ENCODE measurements around the gene THAP4. TPM values are rescaled to one million over a fixed set of nuclear protein-coding genes. Genes with fewer than 3 reads are reported as not detected.
"Not testable (repeated sequence)": the region's sequence is repeated elsewhere in the genome, so short reads cannot be mapped to it uniquely, and the experiment has no call there.

The THAP4 gene
- total RNA-seq, 1 donor from 2014 or later, result 63.9 TPM

GRCh38 chr2:241672243-241673188 lies 35.6 kb upstream of the THAP4 start:
- Mint-ChIP-seq H3K36me3 (ENCODE audit: low read depth) (peaks cover 31% of the 10 kb centered on the region), H3K9me3 (no peaks in the 10 kb centered on the region), H3K4me3 (no peak overlapping the region), H3K27ac (no peak overlapping the region), H3K27me3 (no peaks in the 10 kb centered on the region), H3K4me1 (peaks cover 2% of the 10 kb centered on the region)
- intact Hi-C loops (cut with micrococcal nuclease), result no loop called here
- no peak for DNase-seq

DNA sequence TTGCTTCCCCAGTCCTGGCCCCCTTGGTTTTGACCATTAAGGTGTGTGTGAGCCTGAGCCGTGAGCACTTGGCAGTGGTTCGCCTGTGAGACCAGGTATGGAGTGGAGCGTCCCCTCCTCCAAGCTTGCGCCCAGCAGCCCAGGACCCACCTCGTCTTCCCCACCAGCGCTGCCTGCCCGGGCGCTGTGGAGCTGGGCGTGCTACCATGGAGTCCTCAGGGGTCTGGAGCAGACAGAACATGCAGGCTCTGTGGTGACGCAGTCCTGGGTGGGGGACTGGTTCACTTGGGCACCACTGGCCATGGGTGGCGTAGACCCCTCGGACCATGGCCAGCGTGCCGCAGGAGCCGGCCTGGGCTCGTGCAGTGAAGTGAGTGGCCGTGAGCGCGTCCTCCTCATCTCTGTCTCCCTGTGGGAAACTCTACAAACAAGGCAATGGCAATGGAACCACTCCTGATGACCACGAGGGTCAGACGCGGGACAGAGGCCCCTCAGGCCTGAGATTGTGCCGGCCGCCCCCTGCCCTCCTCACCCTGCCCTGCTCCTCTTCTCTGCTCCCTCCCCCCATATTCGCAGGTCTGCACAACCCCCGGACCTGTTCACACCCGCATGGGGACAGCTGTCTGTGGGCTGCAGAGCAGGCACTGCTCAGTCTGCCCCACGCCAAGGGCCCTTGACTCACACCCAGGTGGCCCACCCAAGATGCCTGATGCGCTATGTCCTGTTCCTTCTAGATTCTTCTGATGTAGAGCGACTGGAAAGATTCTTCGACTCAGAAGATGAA lies 34.7 kb upstream of the THAP4 start:
- H3K27ac Mint-ChIP-seq, result no peak overlapping the region
- no peaks in the 10 kb centered on the region for H3K27me3 Mint-ChIP-seq
- H3K9me3 Mint-ChIP-seq, result no peaks in the 10 kb centered on the region
- intact Hi-C loops (cut with micrococcal nuclease), result no loop called here
- peaks cover 2% of the 10 kb centered on the region for H3K4me1 Mint-ChIP-seq
- no peak overlapping the region for H3K4me3 Mint-ChIP-seq
- H3K36me3 Mint-ChIP-seq (ENCODE audit: low read depth), result peaks cover 31% of the 10 kb centered on the region
- DNase-seq, result no peak

DNA sequence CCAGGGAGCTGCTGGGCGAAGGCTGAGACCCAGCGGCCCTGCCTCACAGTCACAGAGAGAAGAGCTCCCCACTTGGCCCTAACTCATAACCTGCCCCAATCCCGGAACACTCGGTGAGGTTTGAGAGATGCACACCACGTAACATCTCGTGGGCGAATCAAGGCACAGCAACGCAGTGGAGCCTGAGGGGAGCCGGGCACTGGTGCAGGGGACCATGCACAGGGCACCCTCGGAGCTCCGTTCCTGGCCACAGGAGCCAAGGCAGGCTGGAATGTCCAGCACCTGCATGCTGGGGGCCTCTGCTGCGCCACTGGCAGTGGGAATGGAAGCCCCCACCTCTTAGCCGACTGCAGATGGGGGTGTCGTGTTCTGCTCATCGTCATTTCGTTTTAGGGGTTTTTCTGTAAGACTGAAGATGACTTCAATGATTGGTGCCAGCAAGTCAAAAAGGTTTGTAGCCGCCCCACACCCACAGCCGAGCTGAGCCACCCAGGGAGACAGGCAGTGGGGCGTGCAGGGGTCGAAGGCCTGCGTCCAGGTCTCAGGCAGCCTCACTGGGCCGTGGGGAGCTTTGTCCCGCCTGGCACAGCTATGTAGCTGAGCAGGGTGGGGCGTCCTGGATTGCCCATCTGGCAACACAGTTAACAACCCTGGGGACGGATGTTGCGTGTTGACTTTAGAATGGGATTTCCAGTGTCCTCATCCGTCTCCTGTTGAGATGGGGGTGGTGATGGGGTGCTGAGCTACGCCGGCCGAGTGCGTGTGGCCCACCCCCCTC lies 33.6 kb upstream of the THAP4 start:
- Mint-ChIP-seq H3K4me3 (no peak overlapping the region), H3K36me3 (ENCODE audit: low read depth) (peaks cover 29% of the 10 kb centered on the region), H3K27me3 (no peaks in the 10 kb centered on the region), H3K9me3 (no peaks in the 10 kb centered on the region), H3K27ac (no peak overlapping the region), H3K4me1 (peaks cover 2% of the 10 kb centered on the region)
- DNase-seq, result no peak
- intact Hi-C loops (cut with micrococcal nuclease), result no loop called here

GRCh38 chr2:241668839-241669238 lies 31.9 kb upstream of the THAP4 start:
- no peaks in the 10 kb centered on the region for H3K9me3 Mint-ChIP-seq
- DNase-seq, result no peak
- intact Hi-C loops (cut with micrococcal nuclease), result no loop called here
- no peak overlapping the region for H3K27ac Mint-ChIP-seq
- H3K4me1 Mint-ChIP-seq, result peaks cover 10% of the 10 kb centered on the region
- H3K27me3 Mint-ChIP-seq, result no peaks in the 10 kb centered on the region
- no peak overlapping the region for H3K4me3 Mint-ChIP-seq
- H3K36me3 Mint-ChIP-seq (ENCODE audit: low read depth), result peaks cover 23% of the 10 kb centered on the region

- no peak for DNase-seq
- Mint-ChIP-seq H3K36me3 (ENCODE audit: low read depth) (peaks cover 22% of the 10 kb centered on the region), H3K27me3 (no peaks in the 10 kb centered on the region), H3K4me3 (no peak overlapping the region), H3K4me1 (peaks cover 8% of the 10 kb centered on the region), H3K9me3 (no peaks in the 10 kb centered on the region), H3K27ac (no peak overlapping the region)
- intact Hi-C loops (cut with micrococcal nuclease), result no loop called here
Observed at GRCh38 chr2:241668354-241668753, 31.4 kb upstream of the THAP4 start.

GRCh38 chr2:241666627-241667400 lies 29.9 kb upstream of the THAP4 start:
- intact Hi-C loops (cut with micrococcal nuclease), result no loop called here
- DNase-seq, result no peak
- Mint-ChIP-seq H3K4me3 (no peak overlapping the region), H3K4me1 (peaks cover 8% of the 10 kb centered on the region), H3K27me3 (no peaks in the 10 kb centered on the region), H3K9me3 (no peaks in the 10 kb centered on the region), H3K36me3 (ENCODE audit: low read depth) (peaks cover 21% of the 10 kb centered on the region), H3K27ac (no peak overlapping the region)

- DNase-seq, result no peak
- Mint-ChIP-seq H3K4me3 (no peak overlapping the region), H3K9me3 (no peaks in the 10 kb centered on the region), H3K27ac (no peak overlapping the region), H3K27me3 (no peaks in the 10 kb centered on the region), H3K36me3 (ENCODE audit: low read depth) (peaks cover 22% of the 10 kb centered on the region), H3K4me1 (peaks cover 8% of the 10 kb centered on the region)
- intact Hi-C loops (cut with micrococcal nuclease), result loop anchor here (2.0 kb wide), 1 partner anchor 21 kb away; the partner anchor contains the start of gene DTYMK
Observed at GRCh38 chr2:241665731-241666440, 28.9 kb upstream of the THAP4 start.

DNA sequence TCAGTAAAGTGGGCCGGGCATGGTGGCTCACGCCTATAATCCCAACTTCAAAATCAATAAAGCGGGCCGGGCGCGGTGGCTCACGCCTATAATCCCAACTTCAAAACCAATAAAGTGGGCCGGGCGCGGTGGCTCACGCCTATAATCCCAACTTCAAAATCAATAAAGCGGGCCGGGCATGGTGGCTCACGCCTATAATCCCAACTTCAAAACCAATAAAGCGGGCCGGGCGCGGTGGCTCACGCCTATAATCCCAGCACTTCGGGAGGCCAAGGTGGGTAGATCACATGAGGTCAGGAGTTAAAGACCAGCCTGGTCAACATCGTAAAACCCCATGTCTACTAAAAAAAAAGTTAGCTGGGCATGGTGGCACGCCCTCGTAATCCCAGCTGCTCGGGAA lies 25.8 kb upstream of the THAP4 start:
- not testable (repeated sequence) for H3K4me1 Mint-ChIP-seq, H3K9me3 Mint-ChIP-seq
- H3K36me3 Mint-ChIP-seq (ENCODE audit: low read depth), result peaks cover 26% of the 10 kb centered on the region

GRCh38 chr2:241660593-241661213 lies 23.7 kb upstream of the THAP4 start:
- Mint-ChIP-seq H3K36me3 (ENCODE audit: low read depth) (peaks cover 34% of the 10 kb centered on the region), H3K9me3 (no peaks in the 10 kb centered on the region), H3K4me1 (peaks cover 8% of the 10 kb centered on the region), H3K4me3 (no peak overlapping the region), H3K27ac (no peak overlapping the region), H3K27me3 (no peaks in the 10 kb centered on the region)
- DNase-seq, result no peak
- intact Hi-C loops (cut with micrococcal nuclease), result no loop called here

More for the DNA sequence above, 25.8 kb upstream of the THAP4 start:
- H3K27ac Mint-ChIP-seq; H3K4me3 Mint-ChIP-seq; intact Hi-C loops (cut with micrococcal nuclease); DNase-seq; H3K27me3 Mint-ChIP-seq: not testable (repeated sequence)

GRCh38 chr2:241659150-241659739 lies 22.3 kb upstream of the THAP4 start:
- peak; percentile 83 for DNase-seq
- no peaks in the 10 kb centered on the region for H3K4me1 Mint-ChIP-seq
- H3K27me3 Mint-ChIP-seq, result no peaks in the 10 kb centered on the region
- H3K4me3 Mint-ChIP-seq, result no peak overlapping the region
- H3K27ac Mint-ChIP-seq, result no peak overlapping the region
- H3K36me3 Mint-ChIP-seq (ENCODE audit: low read depth), result peaks cover 41% of the 10 kb centered on the region
- intact Hi-C loops (cut with micrococcal nuclease), result no loop called here
- no peaks in the 10 kb centered on the region for H3K9me3 Mint-ChIP-seq

GRCh38 chr2:241658296-241658695 lies 21.3 kb upstream of the THAP4 start:
- no peaks in the 10 kb centered on the region for H3K4me1 Mint-ChIP-seq
- no peaks in the 10 kb centered on the region for H3K9me3 Mint-ChIP-seq
- H3K4me3 Mint-ChIP-seq, result no peak overlapping the region
- no peak overlapping the region for H3K27ac Mint-ChIP-seq
- H3K36me3 Mint-ChIP-seq (ENCODE audit: low read depth), result peaks cover 41% of the 10 kb centered on the region
- no peaks in the 10 kb centered on the region for H3K27me3 Mint-ChIP-seq
- intact Hi-C loops (cut with micrococcal nuclease), result no loop called here
- DNase-seq, result no peak

GRCh38 chr2:241657786-241658254 lies 20.9 kb upstream of the THAP4 start:
- Mint-ChIP-seq H3K9me3 (no peaks in the 10 kb centered on the region), H3K4me1 (no peaks in the 10 kb centered on the region), H3K4me3 (no peak overlapping the region), H3K36me3 (ENCODE audit: low read depth) (peaks cover 44% of the 10 kb centered on the region), H3K27ac (no peak overlapping the region), H3K27me3 (no peaks in the 10 kb centered on the region)
- intact Hi-C loops (cut with micrococcal nuclease), result no loop called here
- no peak for DNase-seq

Measured in activated CD4-positive, alpha-beta T cell treated with anti-CD3 and anti-CD28 coated beads, Interleukin-2, amount 10 ng/mL, durations not matched to agents 24 days and 14 days (primary cell).